HG02884 (cell line): ENCODE results near the gene DOCK8.

ENCODE experiments used
- ATAC-seq: cut with Tn5 transposase; IDR thresholded peaks from one replicate; pipeline ENCODE4 v1.9.1; 2021; ENCODE audit warnings: mild to moderate bottlenecking, moderate library complexity; ENCODE audit not compliant: unreplicated experiment

The DOCK8 gene

DNA sequence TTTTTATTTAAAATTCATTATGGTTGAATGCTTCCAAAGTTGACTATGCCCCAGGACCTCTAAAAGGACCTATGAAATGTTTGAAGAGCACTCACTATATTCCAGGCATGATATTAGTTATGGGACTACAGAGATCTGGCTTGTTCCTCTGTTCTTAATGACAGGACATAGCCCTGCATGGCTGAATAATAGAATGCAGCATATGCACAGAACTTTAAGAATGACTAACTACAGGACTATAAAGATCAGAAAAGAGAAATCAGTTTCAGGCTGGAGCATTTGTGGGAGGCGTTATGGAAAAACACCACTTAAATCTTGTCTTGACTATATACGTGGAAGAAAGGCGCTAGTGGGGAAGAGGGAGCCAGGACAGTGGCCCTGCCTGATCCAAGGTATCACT, 239.2 kb downstream of the DOCK8 start:
- no peak for ATAC-seq

- ATAC-seq: no peak
Observed at GRCh38 chr9:456365-456764, 241.7 kb downstream of the DOCK8 start.

- no peak for ATAC-seq
Observed at GRCh38 chr9:458590-458989, 243.9 kb downstream of the DOCK8 start.

DNA sequence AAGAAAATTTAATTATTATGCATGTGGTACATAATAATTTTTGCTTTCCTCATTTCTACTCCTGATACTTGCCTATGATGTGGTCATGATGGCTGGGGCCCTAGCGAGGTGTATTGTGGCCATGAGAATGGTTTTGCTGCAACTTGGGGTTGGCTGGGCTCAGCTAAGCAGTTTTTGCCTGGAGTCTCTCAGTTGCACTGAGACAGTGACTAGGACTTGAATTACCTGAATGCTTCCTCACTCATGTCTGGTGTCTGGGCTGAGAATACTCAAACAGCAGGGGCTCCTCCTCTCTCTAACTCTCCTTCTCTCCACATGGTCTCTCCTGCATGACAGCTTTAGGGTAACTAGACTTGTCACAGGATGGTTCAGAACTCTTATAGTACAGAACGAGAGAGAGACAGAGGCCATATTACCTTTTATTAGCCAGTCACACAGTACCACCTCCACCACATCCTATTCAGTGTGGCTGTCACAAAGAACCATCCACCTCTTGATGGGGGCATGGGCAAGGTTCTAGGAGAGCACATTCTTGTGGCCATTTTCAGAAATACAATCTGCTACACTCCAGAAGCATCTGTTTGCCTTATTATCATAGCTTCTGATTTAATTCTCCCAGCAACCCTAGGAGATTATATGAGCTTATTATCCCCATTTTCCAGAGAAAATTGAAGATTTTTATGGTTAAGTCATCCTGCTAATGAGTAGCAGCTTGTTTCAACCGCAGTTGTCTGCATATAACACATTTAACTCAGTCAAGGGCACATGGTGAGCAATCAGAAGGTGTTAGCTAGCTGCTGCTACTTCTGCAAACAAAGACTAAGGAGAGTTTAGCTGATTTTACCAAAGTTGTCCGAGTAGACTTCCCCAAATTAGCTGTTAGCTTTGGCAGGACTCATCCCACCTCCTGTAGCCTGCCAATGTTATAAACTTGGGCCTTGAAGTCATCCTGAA, 245.1 kb downstream of the DOCK8 start:
- no peak for ATAC-seq

GRCh38 chr9:462121-462520, 247.5 kb downstream of the DOCK8 start:
- no peak for ATAC-seq

GRCh38 chr9:462606-463005, 247.9 kb downstream of the DOCK8 start:
- no peak for ATAC-seq

DNA sequence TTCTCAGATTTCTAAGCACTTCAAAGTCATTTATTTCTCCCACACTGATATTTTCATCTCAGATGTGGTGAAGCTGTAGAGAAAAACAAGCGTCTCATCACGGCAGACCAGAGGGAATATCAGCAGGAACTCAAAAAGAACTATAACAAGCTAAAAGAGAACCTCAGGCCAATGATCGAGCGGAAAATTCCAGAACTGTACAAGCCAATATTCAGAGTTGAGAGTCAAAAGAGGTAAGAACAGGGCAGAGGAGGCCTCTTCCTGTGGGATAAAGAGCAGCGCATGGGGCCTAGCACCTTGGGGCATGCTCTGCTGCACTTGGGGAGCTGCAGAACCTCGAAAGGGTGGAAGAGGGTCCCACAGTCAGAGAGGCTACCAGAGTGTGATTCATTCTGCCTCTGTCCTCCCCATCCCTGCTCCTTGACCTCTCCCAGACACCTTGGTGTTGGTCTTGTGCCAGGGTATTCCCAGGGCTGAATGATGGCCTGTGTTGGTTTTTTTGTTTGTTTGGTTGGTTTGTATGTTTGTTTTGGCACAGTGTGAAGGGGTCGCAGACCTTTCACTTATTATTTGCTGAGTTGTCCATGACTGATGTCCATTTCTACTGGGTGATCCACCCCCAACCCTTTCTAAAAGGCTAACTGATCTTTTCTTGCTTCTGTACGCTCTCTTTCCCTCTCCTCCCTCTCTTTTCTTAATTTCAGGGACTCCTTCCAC, 248.9 kb downstream of the DOCK8 start:
- ATAC-seq: no peak

GRCh38 chr9:466747-467146, 252.1 kb downstream of the DOCK8 start:
- no peak for ATAC-seq

- ATAC-seq: no peak
Observed at GRCh38 chr9:468766-469426, 254.2 kb downstream of the DOCK8 start.

- ATAC-seq: peak; percentile 85
Observed at GRCh38 chr9:469672-470551, 255.2 kb downstream of the DOCK8 start.

GRCh38 chr9:470552-471194, 256.0 kb downstream of the DOCK8 start:
- ATAC-seq: no peak

DNA sequence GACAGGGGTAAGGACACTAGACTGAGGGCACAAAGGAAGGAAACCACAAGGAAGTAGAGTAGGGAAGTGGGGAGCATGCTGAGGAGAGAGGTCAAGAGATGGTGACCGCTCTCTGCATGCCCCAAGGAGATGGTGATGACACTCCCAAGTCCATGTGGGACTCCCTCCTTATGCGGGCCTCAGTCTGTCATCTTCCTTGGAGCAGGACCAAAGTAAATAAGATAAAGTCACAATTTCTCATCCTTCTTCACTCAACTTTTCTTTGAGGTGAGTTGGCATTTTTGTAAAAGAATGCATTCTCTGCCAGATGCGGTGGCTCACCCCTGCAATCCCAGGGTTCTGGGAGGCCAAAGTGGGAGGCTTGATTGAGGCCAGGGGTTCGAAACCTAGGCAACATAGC, 256.7 kb downstream of the DOCK8 start:
- no peak for ATAC-seq

- ATAC-seq: no peak
Observed at GRCh38 chr9:472479-473075, 257.9 kb downstream of the DOCK8 start.

- no peak for ATAC-seq
Observed at GRCh38 chr9:477193-477592, 262.5 kb downstream of the DOCK8 start.

DNA sequence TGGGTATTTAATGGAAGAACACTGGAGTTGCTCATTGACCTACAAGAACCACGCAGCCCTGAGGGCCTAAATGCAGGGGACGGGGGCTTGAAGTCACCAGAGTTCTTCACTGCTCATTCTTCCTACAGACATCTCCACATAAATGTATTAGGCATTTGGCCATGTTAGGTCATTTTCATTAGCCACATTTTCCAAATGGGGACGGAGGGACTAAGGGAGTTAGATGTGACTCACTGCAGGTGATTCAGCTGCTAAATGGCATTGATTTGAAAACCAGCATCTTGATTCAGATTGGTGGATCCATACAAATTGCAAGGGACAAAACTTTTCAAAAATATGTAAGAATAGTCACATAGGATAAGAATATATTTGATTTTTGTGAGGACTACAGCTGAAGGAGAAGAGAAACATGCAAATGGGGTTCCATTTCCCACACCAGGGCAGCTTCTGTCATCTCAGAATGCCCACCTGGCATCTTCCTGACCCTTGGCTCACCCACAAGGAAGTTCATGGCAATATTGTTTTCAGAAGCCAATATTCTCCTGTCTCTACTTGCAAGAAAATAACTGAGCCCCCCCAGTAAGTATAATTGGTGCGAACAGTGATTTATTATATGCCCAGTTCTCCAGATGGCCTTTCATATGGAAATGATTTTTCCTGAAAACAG, 264.8 kb downstream of the DOCK8 start:
- ATAC-seq: no peak

- no peak for ATAC-seq
Observed at GRCh38 chr9:479971-480350, 265.3 kb downstream of the DOCK8 start.

GRCh38 chr9:482739-483138, 268.1 kb downstream of the DOCK8 start:
- no peak for ATAC-seq

DNA sequence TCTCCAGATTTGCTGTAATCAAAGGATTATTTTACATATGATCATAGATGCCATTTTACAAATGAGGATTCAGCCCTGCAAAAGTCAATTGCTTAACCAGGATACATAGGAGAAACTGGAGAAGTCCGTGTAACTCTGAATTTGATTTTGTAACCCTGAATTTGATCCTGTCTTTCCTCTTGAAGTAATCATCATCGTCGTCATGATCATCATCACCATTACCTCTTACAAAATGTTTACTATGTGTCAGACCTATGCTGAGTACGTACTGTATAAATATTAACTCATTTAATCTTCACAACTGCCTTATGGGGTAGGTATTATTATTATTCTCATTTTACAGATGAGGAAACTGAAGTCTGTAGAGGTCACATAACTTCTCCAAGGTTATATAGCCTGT, 271.5 kb downstream of the DOCK8 start:
- no peak for ATAC-seq

GRCh38 chr9:487429-487828, 272.8 kb downstream of the DOCK8 start:
- no peak for ATAC-seq
